GM21367 (cell line): ENCODE data around the gene ZMYND10.
A peak's percentile ranks its signal among the peaks of the same experiment; 100 is the strongest.

Experiments used
- ATAC-seq: cut with Tn5 transposase; IDR thresholded peaks from one replicate; pipeline ENCODE4 v1.9.1; 2021; ENCODE audit not compliant: unreplicated experiment

The ZMYND10 gene

DNA sequence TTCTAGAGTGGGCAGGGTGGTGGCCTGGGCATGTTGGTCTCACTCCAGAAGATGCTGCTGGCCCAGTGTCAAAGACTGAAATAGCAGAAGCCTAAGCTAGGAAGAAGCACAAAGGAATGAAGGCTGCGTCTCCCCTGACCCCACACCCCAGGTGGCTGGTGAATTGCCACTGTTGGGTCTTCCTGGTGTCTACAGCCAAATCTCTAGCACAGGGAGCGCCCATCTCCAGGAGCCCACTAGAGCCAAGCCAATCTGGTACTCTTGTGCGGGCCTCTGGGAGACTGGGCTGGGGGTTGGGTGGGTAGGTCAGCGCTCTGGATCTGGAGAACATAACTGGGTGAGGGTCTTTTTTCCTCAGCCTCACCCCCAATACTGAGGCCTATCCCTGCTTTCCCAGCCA, 18.4 kb downstream of the ZMYND10 start:
- ATAC-seq: no peak

GRCh38 chr3:50326182-50326541, 19.4 kb downstream of the ZMYND10 start:
- no peak for ATAC-seq

- no peak for ATAC-seq
Observed at GRCh38 chr3:50325497-50326181, 19.9 kb downstream of the ZMYND10 start.

- no peak for ATAC-seq
Observed at GRCh38 chr3:50325113-50325480, 20.4 kb downstream of the ZMYND10 start.

DNA sequence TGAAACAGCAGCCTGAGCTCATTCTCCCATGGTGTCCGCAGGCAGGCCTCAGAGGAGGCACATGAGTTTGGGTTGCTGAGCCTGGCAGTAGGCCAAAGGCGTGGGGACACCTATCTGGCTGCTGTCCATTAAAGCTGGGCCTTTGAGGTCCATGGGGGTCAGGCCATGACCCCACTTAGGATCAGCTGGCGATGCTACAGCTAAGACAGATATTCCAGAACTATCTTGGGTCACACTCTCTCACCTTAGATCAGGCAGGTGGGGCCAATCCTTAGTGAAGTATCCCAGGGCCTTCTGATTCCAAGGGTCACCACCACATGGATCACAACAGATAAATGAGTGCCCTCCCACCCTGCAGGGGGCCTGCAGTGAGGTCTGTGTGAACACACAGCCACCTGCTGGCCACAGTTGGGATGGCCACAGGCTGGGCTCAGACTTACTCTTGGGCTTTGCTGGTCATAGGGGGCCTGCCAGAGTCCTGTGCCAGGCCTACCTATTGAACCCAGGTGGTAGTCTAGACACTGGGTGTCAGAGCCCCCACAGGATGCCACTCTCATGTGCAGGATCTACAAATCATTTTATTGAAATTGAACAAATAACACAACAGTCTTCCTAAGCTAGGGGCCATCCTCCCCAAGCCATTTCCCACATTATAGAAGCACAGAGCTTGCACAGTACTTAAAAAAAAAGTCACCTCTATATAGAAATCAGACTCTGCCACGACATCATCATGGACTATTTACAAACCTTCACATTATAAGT, 21.0 kb downstream of the ZMYND10 start:
- ATAC-seq: no peak

DNA sequence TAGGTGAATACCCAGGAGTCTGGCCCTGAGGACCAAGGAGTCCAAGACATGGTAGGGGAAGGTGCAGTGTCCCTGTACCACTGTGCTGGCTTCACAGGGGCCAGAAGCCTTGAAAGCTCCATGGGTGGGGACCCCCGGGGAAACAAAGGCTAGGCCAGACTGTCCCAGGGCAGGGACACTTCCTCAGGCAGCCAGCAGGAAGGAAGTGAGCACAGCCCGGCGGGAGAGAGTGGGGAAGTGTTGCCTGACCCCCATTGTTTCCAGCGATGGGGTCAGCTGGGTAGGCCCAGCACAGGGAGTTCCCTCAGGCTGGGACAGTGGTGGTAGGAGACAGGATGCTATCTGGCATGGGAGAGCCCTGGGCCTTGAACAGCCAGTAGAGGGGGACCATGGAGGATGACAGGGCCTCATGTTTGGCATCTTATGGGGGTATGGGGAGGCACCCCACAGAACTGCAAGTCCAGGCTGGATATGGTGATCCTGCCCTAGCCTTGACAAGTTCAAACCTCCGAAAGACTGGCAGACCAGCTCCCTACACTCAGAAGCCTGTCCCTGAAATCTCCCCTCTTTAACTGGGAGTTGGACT, 21.8 kb downstream of the ZMYND10 start:
- no peak for ATAC-seq

DNA sequence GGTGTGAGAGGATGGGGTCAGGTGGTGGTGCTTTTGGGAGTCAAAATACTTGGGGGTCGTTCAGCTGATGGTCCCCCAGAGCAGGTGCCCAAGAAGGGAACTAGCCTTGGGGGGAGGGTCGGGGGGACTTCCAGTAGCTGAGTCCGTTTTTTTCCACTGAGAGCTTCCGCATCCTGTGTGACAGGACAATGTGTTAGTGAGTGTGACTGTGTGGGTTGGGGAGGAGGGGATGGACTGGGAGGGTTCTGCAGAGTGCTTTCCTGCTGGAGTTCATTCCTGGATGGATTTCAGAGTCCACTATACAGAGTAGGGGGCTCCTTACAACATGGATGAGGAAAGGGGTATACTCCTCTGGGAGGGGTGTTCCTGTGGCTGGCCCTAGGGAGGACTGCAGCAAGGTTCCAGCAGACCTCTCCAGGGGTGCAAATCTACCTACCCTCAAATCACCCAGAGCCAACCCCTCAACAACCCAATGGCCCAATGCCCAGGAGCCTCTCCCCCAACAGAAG, 22.4 kb downstream of the ZMYND10 start:
- no peak for ATAC-seq

DNA sequence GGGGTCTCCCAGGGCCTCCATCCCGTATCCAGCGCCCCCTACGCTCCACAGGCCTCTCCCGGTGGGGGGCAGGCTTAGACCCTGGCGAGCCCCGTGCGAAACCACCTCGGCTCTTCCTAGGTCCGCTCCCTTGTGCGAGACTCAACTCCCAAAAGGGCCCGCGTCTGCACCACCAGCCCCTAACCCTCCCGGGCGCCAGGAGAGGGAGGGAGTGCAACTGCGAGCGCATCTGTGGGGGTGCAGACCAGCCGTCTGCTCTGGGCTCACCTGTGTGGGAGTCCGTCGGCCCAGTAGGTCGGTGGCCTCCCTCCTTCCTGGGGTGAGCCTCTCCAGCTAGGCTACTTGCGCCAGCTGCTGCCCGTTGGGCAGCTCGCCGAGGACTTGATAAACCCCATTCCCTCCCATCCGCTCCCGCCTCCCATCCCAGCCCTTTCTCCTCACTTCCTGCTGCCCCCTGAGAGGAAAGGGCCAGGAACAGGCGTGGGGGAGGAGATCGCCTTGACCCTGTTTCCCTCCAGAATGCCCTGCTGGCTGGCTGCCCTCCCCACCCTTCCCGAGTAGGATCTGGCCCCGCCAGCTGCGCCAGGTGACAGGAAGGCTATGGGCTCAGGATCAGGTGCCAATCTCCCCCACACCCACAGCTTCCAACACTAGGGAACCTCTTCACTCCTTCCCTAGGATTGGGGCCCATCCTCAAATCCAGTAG, 23.0 kb downstream of the ZMYND10 start, which contains the start of gene HYAL2:
TSS of gene HYAL2 (minus strand) at position 360 of the 706 bp plus-strand sequence. CDS start 2,256 bp downstream, outside the sequence.
- no peak for ATAC-seq

DNA sequence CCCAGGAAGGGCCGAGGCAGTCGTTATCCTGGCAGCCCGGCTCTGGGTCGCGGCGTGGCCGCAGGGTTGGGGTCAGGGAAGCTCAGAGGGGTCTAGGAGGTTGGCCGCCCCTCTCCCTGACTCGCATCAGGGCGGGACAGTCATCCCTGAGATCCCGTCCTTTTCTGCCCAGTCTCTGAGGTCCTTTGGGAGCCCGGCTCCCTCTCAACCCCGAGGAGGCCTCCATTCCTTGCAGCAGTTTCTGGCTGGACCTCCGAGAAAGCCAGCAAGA, 23.5 kb downstream of the ZMYND10 start:
- no peak for ATAC-seq

DNA sequence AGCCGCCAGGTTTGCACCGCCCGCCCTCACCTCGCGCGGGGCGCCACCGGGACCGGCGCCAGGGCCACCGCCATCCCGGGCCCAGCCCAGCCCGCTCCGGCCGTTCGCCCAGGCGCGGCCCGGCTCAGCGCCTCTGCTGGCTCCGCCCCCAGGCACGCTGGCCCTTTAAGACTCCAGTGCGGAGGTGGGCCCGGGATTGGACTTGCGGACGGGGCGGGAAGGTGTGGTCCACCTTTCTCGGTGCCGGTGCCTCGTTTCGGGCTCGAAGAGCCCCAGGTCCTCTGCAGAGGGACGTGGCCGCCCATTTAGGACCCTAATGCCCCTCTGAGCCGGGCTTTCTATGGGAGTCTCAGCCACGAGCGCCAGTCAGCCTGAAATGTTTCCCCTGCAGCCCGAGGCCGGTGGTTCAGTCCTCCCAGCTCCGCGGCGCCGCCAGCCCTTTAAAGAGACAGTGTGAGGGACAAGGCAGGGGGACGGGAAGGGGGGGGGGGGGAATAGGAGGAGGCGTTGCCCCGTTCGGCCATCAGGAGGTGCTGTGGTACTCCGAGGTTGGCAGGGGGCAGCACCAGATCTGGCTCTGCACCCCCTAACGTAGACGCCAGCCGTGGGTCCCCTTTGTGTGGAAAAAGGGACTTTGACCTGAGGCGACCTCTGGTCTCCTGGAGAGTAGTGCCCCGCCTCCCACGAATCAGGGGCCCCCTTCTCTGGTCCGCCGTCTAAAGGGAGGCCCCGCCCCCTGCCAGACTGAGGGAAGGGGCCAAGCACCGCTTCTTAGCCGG, 24.0 kb downstream of the ZMYND10 start:
- peak; percentile 67 for ATAC-seq

GRCh38 chr3:50320853-50321335, 24.6 kb downstream of the ZMYND10 start:
- peak; percentile 25 for ATAC-seq

DNA sequence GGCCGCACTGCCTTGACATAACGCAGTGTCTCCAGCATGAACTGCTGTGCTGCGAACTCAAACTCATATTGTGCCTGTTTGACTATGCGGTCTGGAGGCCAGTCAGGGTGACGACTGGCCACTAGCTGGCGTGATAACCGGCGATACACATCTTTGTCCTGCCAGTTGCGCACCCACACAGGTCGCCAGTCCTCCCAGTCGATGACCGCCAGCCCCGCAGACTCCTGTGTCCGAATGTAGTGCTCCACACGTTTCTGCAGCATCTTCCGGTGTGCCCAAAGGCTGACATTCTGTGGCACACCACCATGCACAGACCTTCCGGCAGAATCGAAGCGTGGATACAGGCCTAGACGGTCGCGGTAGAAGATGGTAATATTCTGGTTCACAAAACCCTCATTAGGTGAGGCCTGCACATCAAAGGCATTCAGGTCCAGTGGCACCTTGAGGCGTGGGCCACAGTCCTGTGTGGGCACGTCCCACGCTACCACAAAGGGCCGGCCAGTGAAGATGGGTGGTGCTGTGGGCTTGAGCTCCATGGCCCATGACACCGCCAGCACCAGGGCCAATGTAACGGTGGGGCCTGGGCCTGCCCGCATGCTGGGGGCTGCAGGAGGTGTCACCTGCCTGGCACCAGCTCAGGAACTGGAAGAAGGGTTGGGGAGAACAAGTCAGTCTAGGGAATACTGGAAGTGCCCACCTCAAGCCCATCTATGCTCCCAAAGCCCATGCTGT, 25.5 kb downstream of the ZMYND10 start:
- no peak for ATAC-seq

DNA sequence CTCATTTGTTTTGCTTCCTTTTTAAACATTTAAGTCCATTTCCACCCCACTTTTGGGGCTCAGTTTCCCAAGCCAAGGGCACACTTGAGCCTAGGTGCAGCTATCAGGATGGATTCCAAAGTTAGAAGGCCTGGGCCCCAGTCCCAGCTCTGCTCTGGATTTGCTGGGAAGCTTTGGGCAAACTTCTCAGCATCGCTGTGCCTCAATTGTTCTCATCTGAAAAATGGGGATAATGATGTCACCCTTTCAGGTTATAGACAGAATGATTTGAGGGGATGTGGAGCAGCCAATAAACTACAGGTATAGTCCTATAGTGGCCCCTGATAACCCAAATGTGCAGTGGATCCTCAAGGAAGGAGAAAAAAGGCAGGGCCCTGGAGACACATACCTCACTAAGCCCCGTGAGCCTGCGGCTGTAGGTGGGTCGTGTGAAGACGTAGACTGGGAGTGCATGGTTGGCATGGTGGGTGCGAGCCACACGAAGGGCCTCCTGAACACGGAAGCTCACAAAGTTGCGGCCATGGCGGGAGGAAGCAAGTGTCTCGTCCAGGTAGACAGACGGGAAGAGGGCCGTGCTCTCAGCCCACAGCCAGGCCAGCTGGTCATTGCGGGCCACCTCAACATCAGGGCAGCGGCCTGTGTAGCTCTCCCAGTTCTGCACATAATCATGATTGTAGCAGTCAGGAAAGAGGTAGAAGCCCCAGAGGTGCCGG, 26.2 kb downstream of the ZMYND10 start:
- no peak for ATAC-seq

GRCh38 chr3:50318615-50319014, 26.9 kb downstream of the ZMYND10 start:
- no peak for ATAC-seq

GRCh38 chr3:50318163-50318562, 27.4 kb downstream of the ZMYND10 start:
- no peak for ATAC-seq

DNA sequence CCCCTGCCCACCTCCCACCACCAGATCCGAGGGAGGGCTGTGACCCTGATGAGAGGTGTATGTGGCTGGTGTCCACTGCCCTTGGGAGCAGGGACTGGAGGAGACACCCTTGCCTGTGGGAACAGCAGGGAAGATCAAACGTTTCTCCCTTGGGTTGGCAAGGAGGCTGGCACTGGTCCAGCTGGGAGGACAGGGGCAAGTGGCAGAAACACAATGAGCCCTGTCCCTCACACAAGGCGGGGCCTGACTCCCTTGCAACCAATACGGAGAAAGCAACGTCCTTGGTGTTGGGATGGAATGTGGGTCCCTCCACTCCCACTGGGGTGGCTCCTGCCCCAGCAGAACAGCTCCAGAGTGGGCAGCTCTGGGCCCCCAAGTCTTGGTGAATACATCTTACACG, 28.2 kb downstream of the ZMYND10 start:
- no peak for ATAC-seq

DNA sequence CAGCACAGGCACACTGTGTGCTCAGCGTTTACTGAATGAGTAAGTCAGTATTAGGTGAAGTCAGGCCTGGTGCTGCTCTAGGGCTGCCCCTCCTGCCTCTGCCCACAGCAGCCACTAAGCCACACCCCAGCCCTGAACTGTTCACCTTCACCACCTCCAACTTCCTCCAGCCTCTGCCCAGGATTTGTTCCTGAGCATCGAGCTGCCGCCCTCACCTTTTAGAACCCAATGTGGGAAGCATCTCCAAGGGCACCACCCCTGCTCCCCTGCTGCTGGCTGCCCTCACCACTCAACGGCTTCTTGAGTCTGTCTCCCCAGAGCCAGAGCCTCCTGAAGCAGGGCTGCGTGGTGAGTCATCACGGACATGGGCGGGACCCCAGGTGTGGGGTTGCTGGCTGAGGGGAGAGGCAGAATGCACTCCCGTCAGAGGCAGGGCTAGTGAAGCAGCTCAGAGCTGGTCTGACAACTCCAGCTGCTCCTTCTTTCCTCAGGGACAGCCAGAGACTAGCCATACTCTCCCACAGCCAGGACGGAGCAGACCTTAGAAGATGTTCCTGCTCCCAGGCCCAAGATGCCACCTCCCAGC, 28.8 kb downstream of the ZMYND10 start:
- no peak for ATAC-seq

- no peak for ATAC-seq
Observed at GRCh38 chr3:50314816-50315215, 30.7 kb downstream of the ZMYND10 start.

DNA sequence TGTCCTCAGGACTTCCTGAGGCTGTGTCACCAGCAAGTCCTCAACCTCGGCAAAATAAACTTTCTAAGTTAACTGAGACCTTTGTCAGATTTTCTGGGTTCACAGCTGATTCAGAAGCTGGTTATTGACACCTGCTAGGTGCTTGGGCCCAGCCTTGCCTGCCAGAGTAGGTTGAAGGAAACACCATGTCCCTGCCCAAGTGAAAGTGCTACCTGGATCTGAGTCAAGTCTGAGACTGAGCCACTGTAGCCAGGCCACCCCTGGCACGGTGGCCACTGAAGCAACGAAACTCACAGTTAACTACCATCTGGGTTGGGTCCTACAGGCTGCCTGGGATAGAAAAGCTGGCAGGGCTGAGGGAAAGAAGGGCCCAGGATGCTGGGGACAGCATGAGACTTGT, 31.2 kb downstream of the ZMYND10 start:
- ATAC-seq: no peak
